Testis (tissue), 2 donors: ENCODE measurements around the gene CBFB.

ENCODE experiments used
- CTCF ChIP-seq, 3 experiments: fragments of 450-650 bp in 2 of 3; fragments of 200-600 bp in 1 of 3; sonication (generic) in 1 of 3; IDR thresholded peaks; one replicate each; pipeline ENCODE4 v1.5.1; 2016 to 2019; ENCODE audit warnings: antibody characterized with exemption in 3 of 3, mild to moderate bottlenecking in 2 of 3, moderate library complexity in 1 of 3
- POLR2A ChIP-seq: fragments of 450-650 bp; IDR thresholded peaks from one replicate; pipeline ENCODE4 v1.6.1; 2017; ENCODE audit warnings: antibody characterized with exemption, mild to moderate bottlenecking, moderate library complexity

GRCh38 chr16:67052399-67052798 lies 23.4 kb downstream of the CBFB start:
- TF ChIP-seq CTCF (IDR thresholded peaks at IDR 0.05) (no peak), POLR2A (no peak)
